IMR-90 (cell line): ENCODE data around the gene GREB1L. TPM values are rescaled to one million over a fixed set of nuclear protein-coding genes. Genes with fewer than 3 reads are reported as not detected.

Experiments
- ATAC-seq: fragments of 200-7000 bp; cut with Tn5 transposase; 2 replicates; pipeline ENCODE4 v1.9.1; 2020; ENCODE audit warnings: low read depth, mild to moderate bottlenecking, moderate library complexity
- BruUV-seq: library from RNA; stranded (reverse); fragments of 400-500 nt; replicated peaks from 2 replicates; lab custom pipeline; 2021; lab: Mats Ljungman, UMichigan
- CTCF ChIA-PET: fragments of 300-600 bp; formaldehyde crosslinking; extraction: SDS; loops from one replicate; lab custom pipeline; 2021; ENCODE audit warnings: antibody characterized with exemption; lab: Yijun Ruan, JAX
- POLR2A ChIA-PET: fragments of 300-600 bp; sonication (Branson Sonifier 250); formaldehyde crosslinking; loops from one replicate; lab custom pipeline; 2022; ENCODE audit warnings: antibody characterized with exemption; ENCODE audit not compliant: unreplicated experiment; lab: Charles Lee
- DNase-seq: peaks from one replicate; pipeline ENCODE4 v3.0.0; 2013
- H2AFZ ChIP-seq: replicated peaks from 2 replicates; pipeline ENCODE3; 2013; ENCODE audit warnings: low read length, mild to moderate bottlenecking; ENCODE audit not compliant: poor library complexity
- H2AK5ac ChIP-seq: 2 replicates; pipeline ENCODE4 v1.6.1; 2013; ENCODE audit warnings: low read depth, low read length, inconsistent platforms
- H2AK9ac ChIP-seq: replicated peaks from 2 replicates; pipeline ENCODE3; 2013; ENCODE audit warnings: mild to moderate bottlenecking, low read depth, low read length, moderate library complexity; ENCODE audit not compliant: poor library complexity
- H2BK120ac ChIP-seq: 2 replicates; pipeline ENCODE4 v1.6.1; 2013; ENCODE audit warnings: low read depth, low read length, inconsistent platforms
- H2BK15ac ChIP-seq: 3 replicates; pipeline ENCODE4 v1.6.1; 2013; ENCODE audit warnings: low read depth, low read length, inconsistent platforms
- H2BK20ac ChIP-seq: 2 replicates; pipeline ENCODE4 v1.6.1; 2013; ENCODE audit warnings: low read depth, mild to moderate bottlenecking, inconsistent platforms, low read length, moderate library complexity
- H2BK5ac ChIP-seq: 2 replicates; pipeline ENCODE4 v1.6.1; 2013; ENCODE audit warnings: mild to moderate bottlenecking, low read depth, low read length, inconsistent platforms; ENCODE audit not compliant: poor library complexity, severe bottlenecking
- H3K14ac ChIP-seq: replicated peaks from 2 replicates; pipeline ENCODE4 v1.6.1; 2013; ENCODE audit warnings: low read depth, low read length, inconsistent platforms
- H3K18ac ChIP-seq: 2 replicates; pipeline ENCODE4 v1.6.1; 2013; ENCODE audit warnings: low read depth, low read length, control low read depth
- H3K23ac ChIP-seq: 2 replicates; pipeline ENCODE4 v1.6.1; 2013; ENCODE audit warnings: low read depth, low read length, inconsistent platforms
- H3K27ac ChIP-seq: 2 replicates; pipeline ENCODE4 v1.5.1; 2013; ENCODE audit warnings: mild to moderate bottlenecking, control low read depth, low read length; ENCODE audit not compliant: insufficient read depth
- H3K27me3 ChIP-seq: 2 replicates; pipeline ENCODE4 v1.6.1; 2013; ENCODE audit warnings: low read length; ENCODE audit not compliant: control insufficient read depth, insufficient read depth
- H3K36me3 ChIP-seq: 2 replicates; pipeline ENCODE4 v1.6.1; 2013; ENCODE audit warnings: low read length, mixed read lengths; ENCODE audit not compliant: control insufficient read depth, insufficient read depth
- H3K4ac ChIP-seq: 2 replicates; pipeline ENCODE4 v1.6.1; 2013; ENCODE audit warnings: low read depth, low read length, inconsistent platforms
- H3K4me1 ChIP-seq: 2 replicates; pipeline ENCODE4 v1.6.1; 2013; ENCODE audit warnings: low read length, mixed read lengths; ENCODE audit not compliant: control insufficient read depth, insufficient read depth
- H3K4me2 ChIP-seq: 2 replicates; pipeline ENCODE4 v1.6.1; 2013; ENCODE audit warnings: low read depth, mild to moderate bottlenecking, control low read depth, low read length, moderate library complexity
- H3K4me3 ChIP-seq: 2 replicates; pipeline ENCODE4 v1.5.1; 2013; ENCODE audit warnings: low read depth, mild to moderate bottlenecking, control low read depth, low read length, moderate library complexity; ENCODE audit not compliant: insufficient read depth
- H3K56ac ChIP-seq: 2 replicates; pipeline ENCODE4 v1.6.1; 2013; ENCODE audit warnings: low read length, inconsistent platforms; ENCODE audit not compliant: insufficient read depth; ENCODE audit errors: extremely low read depth
- H3K79me1 ChIP-seq, 2 experiments: 2 replicates each; pipeline ENCODE4 v1.6.1; 2013; ENCODE audit warnings: low read length in 2 of 2, inconsistent platforms in 1 of 2, low read depth in 1 of 2
- H3K9ac ChIP-seq: 2 replicates; pipeline ENCODE4 v1.6.1; 2013; ENCODE audit warnings: low read depth, low read length, control low read depth
- H3K9me1 ChIP-seq: 2 replicates; pipeline ENCODE4 v1.6.1; 2013; ENCODE audit warnings: low read length, inconsistent platforms; ENCODE audit not compliant: insufficient read depth
- H3K9me3 ChIP-seq: 2 replicates; pipeline ENCODE4 v1.6.1; 2013; ENCODE audit warnings: low read length; ENCODE audit not compliant: control insufficient read depth, insufficient read depth
- H4K20me1 ChIP-seq: 2 replicates; pipeline ENCODE4 v1.6.1; 2013; ENCODE audit warnings: low read length, inconsistent platforms; ENCODE audit not compliant: insufficient read depth
- H4K5ac ChIP-seq: 2 replicates; pipeline ENCODE4 v1.6.1; 2013; ENCODE audit warnings: mild to moderate bottlenecking, low read depth, low read length, control low read depth
- H4K8ac ChIP-seq, 2 experiments: 2 replicates each; pipeline ENCODE4 v1.6.1; 2013; ENCODE audit warnings: low read depth in 2 of 2, low read length in 2 of 2, control low read depth in 1 of 2, inconsistent platforms in 1 of 2
- H4K91ac ChIP-seq: 2 replicates; pipeline ENCODE4 v1.6.1; 2013; ENCODE audit warnings: low read depth, low read length, inconsistent platforms; ENCODE audit not compliant: insufficient read depth
- BHLHE40 ChIP-seq: fragments of 150-350 bp; IDR thresholded peaks from 2 replicates; pipeline ENCODE4 v1.6.1; 2016; ENCODE audit warnings: mild to moderate bottlenecking, low read depth, low read length
- CHD1 ChIP-seq: IDR thresholded peaks from 2 replicates; pipeline ENCODE4 v1.6.1; 2012; ENCODE audit warnings: low read depth, low read length, improper control_type of control experiment
- FOS ChIP-seq: fragments of 150-350 bp; IDR thresholded peaks from 2 replicates; pipeline ENCODE4 v1.6.1; 2016; ENCODE audit warnings: low read depth, low read length
- MAZ ChIP-seq: IDR thresholded peaks from 2 replicates; pipeline ENCODE4 v1.6.1; 2012; ENCODE audit warnings: low read depth, mild to moderate bottlenecking, low read length, improper control_type of control experiment, moderate library complexity, borderline replicate concordance
- MXI1 ChIP-seq: IDR thresholded peaks from 2 replicates; pipeline ENCODE4 v1.6.1; 2012; ENCODE audit warnings: low read depth, mild to moderate bottlenecking, low read length, moderate library complexity, borderline replicate concordance
- POLR2A ChIP-seq: IDR thresholded peaks from 2 replicates; pipeline ENCODE4 v1.6.1; 2012; ENCODE audit warnings: mild to moderate bottlenecking, low read depth, low read length
- RAD21 ChIP-seq: IDR thresholded peaks from 2 replicates; pipeline ENCODE4 v1.6.1; 2012; ENCODE audit warnings: low read length, improper control_type of control experiment
- RCOR1 ChIP-seq: IDR thresholded peaks from 2 replicates; pipeline ENCODE4 v1.6.1; 2012; ENCODE audit warnings: mild to moderate bottlenecking, low read length, improper control_type of control experiment; ENCODE audit not compliant: insufficient replicate concordance
- RFX5 ChIP-seq: IDR thresholded peaks from 2 replicates; pipeline ENCODE4 v1.8.0; 2012; ENCODE audit warnings: low read depth, mild to moderate bottlenecking, low read length, moderate library complexity
- SMC3 ChIP-seq: fragments of 150-350 bp; IDR thresholded peaks from 2 replicates; pipeline ENCODE4 v1.6.1; 2016; ENCODE audit warnings: low read depth, mild to moderate bottlenecking, antibody characterized with exemption, low read length, moderate library complexity
- WGBS, 2 experiments: methylation state at CpG; one replicate each; pipeline versions ENCODE4 v1.1.5 to v1.1.7; 2013; ENCODE audit warnings: missing lambda C conversion rate in 2 of 2; ENCODE audit not compliant: insufficient read length in 1 of 2; ENCODE audit errors: extremely low coverage in 2 of 2; 5-methylcytosine and 5-hydroxymethylcytosine counted together
- dilution Hi-C: fragments of 300-500 bp; cut with HindIII; formaldehyde crosslinking; loops from one replicate; pipeline ENCODE4 v1.14.3; 2018; ENCODE audit warnings: low sequenced_read_pairs; ENCODE audit not compliant: unreplicated experiment
- in situ Hi-C: fragments of 300-500 bp; cut with MboI; formaldehyde crosslinking; loops from 3 replicates; pipeline ENCODE4 v1.14.3; 2019; ENCODE audit warnings: low sequenced_read_pairs, inconsistent platforms, mixed read lengths
- intact Hi-C: fragments of 100-400 bp; cut with micrococcal nuclease; formaldehyde crosslinking; loops from 2 replicates; pipeline ENCODE4 v1.10.0; 2022
- polyA plus RNA-seq, 3 experiments: library from polyadenylated mRNA; depleted of rRNA; stranded (reverse); fragments of >200 nt; gene quantifications; 2 replicates each; pipeline ENCODE4 v1.2.3, GENCODE V29; 2012; ENCODE audit warnings: low replicate concordance in 1 of 3
- total RNA-seq: library from RNA; depleted of rRNA; stranded (reverse); fragments of >200 nt; gene quantifications from 2 replicates; pipeline ENCODE4 v1.2.3, GENCODE V29; 2012
- TF ChIP-seq, protein P1 (sequence below): fragments of 150-350 bp; IDR thresholded peaks from 2 replicates; pipeline ENCODE4 v1.6.1; 2016; ENCODE audit warnings: low read depth, mild to moderate bottlenecking, low read length, moderate library complexity, borderline replicate concordance
- TF ChIP-seq, protein P2 (sequence below): fragments of 150-350 bp; IDR thresholded peaks from 2 replicates; pipeline ENCODE4 v1.6.1; 2017; ENCODE audit warnings: mild to moderate bottlenecking, antibody characterized with exemption, low read length, low read depth
- TF ChIP-seq, protein P3 (sequence below): conservative IDR thresholded peaks from 2 replicates; pipeline ENCODE4 v1.5.1; 2012; ENCODE audit warnings: mild to moderate bottlenecking, low read depth, low read length, improper control_type of control experiment

The GREB1L gene
- total and polyA plus RNA-seq, 2 of the 4 experiments (the other 2 are of a cell fraction), result under 0.01 to 0.02 TPM

DNA sequence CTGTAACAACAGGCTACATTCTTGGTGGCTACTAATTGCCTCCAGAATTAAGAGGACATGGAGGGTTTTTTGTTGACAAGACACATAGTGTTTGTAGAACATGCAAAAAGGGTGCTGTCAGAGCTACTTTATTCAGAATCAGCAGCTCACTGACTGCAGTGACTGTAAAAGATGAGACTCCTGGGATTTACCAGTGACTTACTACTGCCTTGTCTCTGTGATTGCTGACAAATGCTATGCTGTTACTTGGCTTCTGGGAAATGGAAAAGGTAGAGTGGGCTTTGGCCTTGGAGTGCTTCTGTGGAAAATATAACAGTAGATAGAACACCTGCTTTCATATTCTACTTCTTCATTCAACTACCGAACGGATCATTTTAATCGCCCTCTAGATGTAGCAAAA lies 47.8 kb downstream of the GREB1L start:
- no peak overlapping the region for H2BK15ac ChIP-seq
- no peaks in the 10 kb centered on the region for H3K9me1 ChIP-seq
- H2AK5ac ChIP-seq, result no peak overlapping the region
- POLR2A ChIA-PET, result no interaction called here
- H3K4me1 ChIP-seq, result no peaks in the 10 kb centered on the region
- H2AK9ac ChIP-seq, result no peak overlapping the region
- no peaks in the 10 kb centered on the region; the same call in 1 of the 2 replicates for H3K27me3 ChIP-seq
- no peaks in the 10 kb centered on the region for H3K36me3 ChIP-seq
- H2BK120ac ChIP-seq, result no peak overlapping the region
- H3K4me3 ChIP-seq, result no peak overlapping the region
- no peak overlapping the region for H3K56ac ChIP-seq
- H3K27ac ChIP-seq, result no peak overlapping the region
- no peak overlapping the region for H2AFZ ChIP-seq
- no peaks in the 10 kb centered on the region for H3K79me1 ChIP-seq
- no peak overlapping the region for H4K8ac ChIP-seq
- TF ChIP-seq, protein P1, sequence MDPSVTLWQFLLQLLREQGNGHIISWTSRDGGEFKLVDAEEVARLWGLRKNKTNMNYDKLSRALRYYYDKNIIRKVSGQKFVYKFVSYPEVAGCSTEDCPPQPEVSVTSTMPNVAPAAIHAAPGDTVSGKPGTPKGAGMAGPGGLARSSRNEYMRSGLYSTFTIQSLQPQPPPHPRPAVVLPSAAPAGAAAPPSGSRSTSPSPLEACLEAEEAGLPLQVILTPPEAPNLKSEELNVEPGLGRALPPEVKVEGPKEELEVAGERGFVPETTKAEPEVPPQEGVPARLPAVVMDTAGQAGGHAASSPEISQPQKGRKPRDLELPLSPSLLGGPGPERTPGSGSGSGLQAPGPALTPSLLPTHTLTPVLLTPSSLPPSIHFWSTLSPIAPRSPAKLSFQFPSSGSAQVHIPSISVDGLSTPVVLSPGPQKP, result no peak
- TF ChIP-seq, protein P2, sequence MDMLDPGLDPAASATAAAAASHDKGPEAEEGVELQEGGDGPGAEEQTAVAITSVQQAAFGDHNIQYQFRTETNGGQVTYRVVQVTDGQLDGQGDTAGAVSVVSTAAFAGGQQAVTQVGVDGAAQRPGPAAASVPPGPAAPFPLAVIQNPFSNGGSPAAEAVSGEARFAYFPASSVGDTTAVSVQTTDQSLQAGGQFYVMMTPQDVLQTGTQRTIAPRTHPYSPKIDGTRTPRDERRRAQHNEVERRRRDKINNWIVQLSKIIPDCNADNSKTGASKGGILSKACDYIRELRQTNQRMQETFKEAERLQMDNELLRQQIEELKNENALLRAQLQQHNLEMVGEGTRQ, result no peak
- no peak for TF ChIP-seq RFX5
- TF ChIP-seq MXI1, result no peak
- no peak for TF ChIP-seq MAZ
- TF ChIP-seq BHLHE40, result no peak
- no peak for TF ChIP-seq RCOR1
- TF ChIP-seq CHD1, result no peak
- no peak for TF ChIP-seq RAD21
- no peak for TF ChIP-seq FOS
- no peak for TF ChIP-seq POLR2A
- TF ChIP-seq, protein P3, sequence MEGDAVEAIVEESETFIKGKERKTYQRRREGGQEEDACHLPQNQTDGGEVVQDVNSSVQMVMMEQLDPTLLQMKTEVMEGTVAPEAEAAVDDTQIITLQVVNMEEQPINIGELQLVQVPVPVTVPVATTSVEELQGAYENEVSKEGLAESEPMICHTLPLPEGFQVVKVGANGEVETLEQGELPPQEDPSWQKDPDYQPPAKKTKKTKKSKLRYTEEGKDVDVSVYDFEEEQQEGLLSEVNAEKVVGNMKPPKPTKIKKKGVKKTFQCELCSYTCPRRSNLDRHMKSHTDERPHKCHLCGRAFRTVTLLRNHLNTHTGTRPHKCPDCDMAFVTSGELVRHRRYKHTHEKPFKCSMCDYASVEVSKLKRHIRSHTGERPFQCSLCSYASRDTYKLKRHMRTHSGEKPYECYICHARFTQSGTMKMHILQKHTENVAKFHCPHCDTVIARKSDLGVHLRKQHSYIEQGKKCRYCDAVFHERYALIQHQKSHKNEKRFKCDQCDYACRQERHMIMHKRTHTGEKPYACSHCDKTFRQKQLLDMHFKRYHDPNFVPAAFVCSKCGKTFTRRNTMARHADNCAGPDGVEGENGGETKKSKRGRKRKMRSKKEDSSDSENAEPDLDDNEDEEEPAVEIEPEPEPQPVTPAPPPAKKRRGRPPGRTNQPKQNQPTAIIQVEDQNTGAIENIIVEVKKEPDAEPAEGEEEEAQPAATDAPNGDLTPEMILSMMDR, result no peak
- no peak for TF ChIP-seq SMC3
- ATAC-seq (no peak), DNase-seq (no peak)
- H3K14ac ChIP-seq, result no peak overlapping the region
- intact Hi-C loops (no loop called here), dilution Hi-C loops (no loop called here), in situ Hi-C loops (no loop called here)
- no peak overlapping the region for H2BK20ac ChIP-seq
- no peaks in the 10 kb centered on the region for H4K20me1 ChIP-seq
- H3K9me3 ChIP-seq, result no peaks in the 10 kb centered on the region
- H3K4me2 ChIP-seq, result no peak overlapping the region
- H3K23ac ChIP-seq, result no peak overlapping the region
- no CpG with 5 or more reads among the region's 3 CpGs for WGBS, 2 experiments
- no peak overlapping the region for H3K18ac ChIP-seq
- no peak overlapping the region for H4K91ac ChIP-seq
- H3K4ac ChIP-seq, result no peak overlapping the region
- no peak overlapping the region for H4K5ac ChIP-seq
- CTCF ChIA-PET, result no interaction called here
- no peak overlapping the region for H3K9ac ChIP-seq
- no peak overlapping the region for H2BK5ac ChIP-seq
- no TSS peak for BruUV-seq
